Neutrophil (primary cell): ENCODE data around the gene JOSD1.

Source experiments
- H3K27ac ChIP-seq: fragments of 200-600 bp; sonication (generic); 2 replicates; pipeline ENCODE4 v1.5.1; 2016; ENCODE audit warnings: mild to moderate bottlenecking, moderate library complexity
- H3K27me3 ChIP-seq: fragments of 200-600 bp; sonication (generic); 2 replicates; pipeline ENCODE4 v1.6.0; 2016; ENCODE audit warnings: mild to moderate bottlenecking
- H3K36me3 ChIP-seq: fragments of 200-600 bp; sonication (generic); 2 replicates; pipeline ENCODE4 v1.5.1; 2017
- H3K4me1 ChIP-seq, 2 experiments: fragments of 200-600 bp in 1 of 2; sonication (generic) in 1 of 2; 1 replicate in 1 of 2; 2 replicates in 1 of 2; pipeline versions ENCODE4 v1.5.1 to v1.6.1; 2013 to 2016; ENCODE audit warnings: low read depth in 1 of 2, low read length in 1 of 2, mild to moderate bottlenecking in 1 of 2, moderate library complexity in 1 of 2; ENCODE audit not compliant: control insufficient read depth in 1 of 2, insufficient read depth in 1 of 2
- H3K4me3 ChIP-seq, 2 experiments: fragments of 200-600 bp in 1 of 2; sonication (generic) in 1 of 2; 1 replicate in 1 of 2; 2 replicates in 1 of 2; pipeline ENCODE4 v1.5.1; 2013 to 2016; ENCODE audit warnings: low read depth in 1 of 2, low read length in 1 of 2, mild to moderate bottlenecking in 1 of 2, moderate library complexity in 1 of 2
- H3K9me3 ChIP-seq: fragments of 200-600 bp; sonication (generic); 2 replicates; pipeline ENCODE4 v1.5.1; 2016
- CTCF ChIP-seq: fragments of 200-600 bp; sonication (generic); IDR thresholded peaks from 2 replicates; pipeline ENCODE4 v1.5.1; 2016; ENCODE audit warnings: antibody characterized with exemption

JOSD1 gene

DNA sequence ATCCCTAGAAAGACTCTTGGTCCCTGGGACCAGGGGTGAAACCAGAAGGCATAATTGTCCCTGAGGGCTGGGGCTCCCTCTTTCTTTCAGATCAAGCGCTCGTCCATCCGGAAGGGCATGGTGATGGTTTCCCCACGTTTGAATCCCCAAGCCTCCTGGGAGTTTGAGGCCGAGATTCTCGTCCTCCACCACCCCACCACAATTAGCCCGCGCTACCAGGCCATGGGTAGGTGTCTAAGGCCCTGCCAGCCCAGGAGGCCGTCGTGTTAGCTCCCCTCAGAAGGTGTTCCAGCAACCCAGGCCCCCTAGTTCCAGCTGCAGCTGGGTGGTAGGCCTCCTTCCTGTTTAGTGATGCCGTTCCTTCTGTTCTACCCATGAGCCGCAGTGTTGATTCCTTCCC is 26.4 kb upstream of the JOSD1 start:
- no peaks in the 10 kb centered on the region for H3K27me3 ChIP-seq
- H3K36me3 ChIP-seq, result peaks cover 100% of the 10 kb centered on the region
- TF ChIP-seq CTCF, result no peak
- H3K9me3 ChIP-seq, result no peaks in the 10 kb centered on the region
- no peaks in the 10 kb centered on the region for H3K4me1 ChIP-seq
- no peak overlapping the region for H3K27ac ChIP-seq
- H3K4me3 ChIP-seq, result no peak overlapping the region

DNA sequence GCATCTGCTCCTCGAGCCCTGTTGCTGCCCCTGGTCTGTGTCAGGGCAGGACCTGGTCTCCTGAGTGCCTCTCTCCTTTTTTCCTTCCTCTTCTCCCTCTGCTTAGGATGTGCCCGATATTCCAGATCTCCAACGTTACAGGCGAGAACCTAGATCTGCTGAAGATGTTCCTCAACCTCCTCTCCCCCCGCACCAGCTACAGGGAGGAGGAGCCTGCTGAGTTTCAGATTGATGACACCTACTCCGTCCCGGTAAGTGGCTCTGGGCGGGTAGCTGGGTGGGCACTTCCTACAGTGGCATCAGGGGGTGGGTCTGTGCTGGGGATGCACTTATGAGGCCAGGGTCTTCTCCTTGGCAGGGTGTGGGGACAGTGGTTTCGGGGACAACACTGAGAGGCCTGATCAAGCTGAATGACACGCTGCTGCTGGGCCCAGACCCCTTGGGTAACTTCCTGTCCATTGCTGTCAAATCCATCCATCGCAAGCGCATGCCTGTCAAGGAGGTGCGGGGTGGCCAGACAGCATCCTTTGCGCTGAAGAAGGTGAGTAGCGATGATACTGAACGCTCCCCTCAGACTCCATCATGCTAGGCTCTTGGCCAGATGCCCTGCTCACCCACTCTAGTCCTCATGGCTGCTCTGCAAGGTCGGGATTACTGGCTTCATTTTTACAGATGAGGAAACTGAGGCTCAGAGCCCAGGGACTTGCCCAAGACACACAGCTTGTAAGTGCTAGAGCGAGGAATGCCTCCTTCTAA is 25.3 kb upstream of the JOSD1 start:
- TF ChIP-seq CTCF, result no peak
- Histone ChIP-seq H3K4me1 (no peaks in the 10 kb centered on the region), H3K27me3 (no peaks in the 10 kb centered on the region), H3K4me3 (no peak overlapping the region), H3K9me3 (no peaks in the 10 kb centered on the region), H3K36me3 (peaks cover 100% of the 10 kb centered on the region), H3K27ac (no peak overlapping the region)

GRCh38 chr22:38724926-38725571 is 24.3 kb upstream of the JOSD1 start:
- no peak overlapping the region for H3K27ac ChIP-seq
- H3K36me3 ChIP-seq, result peaks cover 100% of the 10 kb centered on the region
- no peaks in the 10 kb centered on the region for H3K9me3 ChIP-seq
- no peaks in the 10 kb centered on the region for H3K27me3 ChIP-seq
- H3K4me1 ChIP-seq, result no peaks in the 10 kb centered on the region
- TF ChIP-seq CTCF, result no peak
- no peak overlapping the region for H3K4me3 ChIP-seq

GRCh38 chr22:38724176-38724575 is 23.4 kb upstream of the JOSD1 start:
- H3K27ac ChIP-seq, result no peak overlapping the region
- no peaks in the 10 kb centered on the region for H3K9me3 ChIP-seq
- no peaks in the 10 kb centered on the region for H3K27me3 ChIP-seq
- no peak for TF ChIP-seq CTCF
- H3K4me3 ChIP-seq, result no peak overlapping the region
- H3K36me3 ChIP-seq, result peaks cover 97% of the 10 kb centered on the region
- H3K4me1 ChIP-seq, result no peaks in the 10 kb centered on the region

DNA sequence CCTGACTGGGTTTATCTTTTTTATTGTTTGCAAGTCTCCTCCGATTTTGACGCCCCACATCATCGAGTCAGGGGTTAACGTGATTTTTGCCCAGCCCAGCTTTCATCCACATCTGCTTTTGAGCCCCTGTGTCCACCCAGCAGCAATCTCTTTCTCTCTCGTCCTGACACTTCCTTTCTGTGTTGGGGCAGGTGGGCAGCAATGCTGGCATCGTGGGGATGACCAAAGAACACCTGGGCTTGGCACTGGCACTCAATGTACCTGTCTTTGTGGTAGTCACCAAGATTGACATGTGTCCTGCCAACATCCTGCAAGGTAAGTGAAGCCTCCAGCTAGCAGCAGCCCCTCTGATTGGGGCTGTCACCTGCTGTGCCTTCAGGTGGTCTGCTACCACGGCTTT is 20.8 kb upstream of the JOSD1 start:
- Histone ChIP-seq H3K27ac (no peak overlapping the region), H3K9me3 (no peaks in the 10 kb centered on the region), H3K4me3 (no peak overlapping the region), H3K36me3 (peaks cover 97% of the 10 kb centered on the region), H3K27me3 (no peaks in the 10 kb centered on the region), H3K4me1 (no peaks in the 10 kb centered on the region)
- TF ChIP-seq CTCF, result no peak
